Peyer's patch (tissue), 4 donors: ENCODE data around the gene COL7A1.

ENCODE experiments used
- POLR2A ChIP-seq, 2 donors: fragments of 450-650 bp; IDR thresholded peaks; one replicate each; pipeline ENCODE4 v1.5.1; 2017; ENCODE audit warnings: antibody characterized with exemption in 2 of 2, mild to moderate bottlenecking in 2 of 2, moderate library complexity in 2 of 2
- TF ChIP-seq, protein P1 (sequence below), 6 experiments: fragments of 450-650 bp in 4 of 6; fragments of 200-600 bp in 2 of 6; sonication (generic) in 1 of 6; IDR thresholded peaks; one replicate each; pipeline ENCODE4 v1.5.1; 2017 to 2019; ENCODE audit warnings: antibody characterized with exemption in 6 of 6, mild to moderate bottlenecking in 3 of 6, moderate library complexity in 1 of 6

DNA sequence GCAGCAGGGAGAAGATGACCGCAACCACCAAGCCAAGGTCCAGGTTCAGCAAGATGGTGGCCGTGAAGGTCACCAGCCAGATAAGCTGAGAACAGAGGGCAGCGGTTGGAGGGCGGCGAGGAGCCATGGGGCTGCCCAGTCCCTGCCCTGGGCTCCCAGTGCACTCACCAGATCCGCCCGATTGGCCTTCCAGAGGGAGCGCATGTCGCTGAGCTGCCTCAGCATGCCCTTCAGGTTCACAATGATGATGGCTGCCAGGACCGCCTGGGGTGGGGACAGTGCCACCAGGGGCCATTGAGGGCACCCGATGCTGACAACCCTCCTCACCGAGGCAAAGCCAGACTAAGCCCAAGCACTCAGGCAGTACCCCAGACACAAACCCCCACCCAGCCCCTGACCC is 34.8 kb upstream of the COL7A1 start:
- TF ChIP-seq, protein P1, sequence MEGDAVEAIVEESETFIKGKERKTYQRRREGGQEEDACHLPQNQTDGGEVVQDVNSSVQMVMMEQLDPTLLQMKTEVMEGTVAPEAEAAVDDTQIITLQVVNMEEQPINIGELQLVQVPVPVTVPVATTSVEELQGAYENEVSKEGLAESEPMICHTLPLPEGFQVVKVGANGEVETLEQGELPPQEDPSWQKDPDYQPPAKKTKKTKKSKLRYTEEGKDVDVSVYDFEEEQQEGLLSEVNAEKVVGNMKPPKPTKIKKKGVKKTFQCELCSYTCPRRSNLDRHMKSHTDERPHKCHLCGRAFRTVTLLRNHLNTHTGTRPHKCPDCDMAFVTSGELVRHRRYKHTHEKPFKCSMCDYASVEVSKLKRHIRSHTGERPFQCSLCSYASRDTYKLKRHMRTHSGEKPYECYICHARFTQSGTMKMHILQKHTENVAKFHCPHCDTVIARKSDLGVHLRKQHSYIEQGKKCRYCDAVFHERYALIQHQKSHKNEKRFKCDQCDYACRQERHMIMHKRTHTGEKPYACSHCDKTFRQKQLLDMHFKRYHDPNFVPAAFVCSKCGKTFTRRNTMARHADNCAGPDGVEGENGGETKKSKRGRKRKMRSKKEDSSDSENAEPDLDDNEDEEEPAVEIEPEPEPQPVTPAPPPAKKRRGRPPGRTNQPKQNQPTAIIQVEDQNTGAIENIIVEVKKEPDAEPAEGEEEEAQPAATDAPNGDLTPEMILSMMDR (IDR thresholded peaks at IDR 0.05): no peak
- TF ChIP-seq POLR2A (IDR thresholded peaks at IDR 0.05): no peak
